ENCODE data around the gene FOXD1. TPM values are rescaled to one million over a fixed set of nuclear protein-coding genes. Genes with fewer than 3 reads are reported as not detected.

FOXD1 gene
- polyA plus RNA-seq, 1 of the 3 experiments (the other 2 are of a cell fraction) = 73.9 TPM

- no peak for TF ChIP-seq RCOR1 (IDR thresholded peaks at IDR 0.05; ENCODE audit: low read length)
- no peak for TF ChIP-seq FOXM1 (IDR thresholded peaks at IDR 0.05; ENCODE audit: low read depth)
- TF ChIP-seq GABPA (IDR thresholded peaks at IDR 0.05; ENCODE audit: low read depth) = no peak
- TF ChIP-seq EP300 (IDR thresholded peaks at IDR 0.05; ENCODE audit: borderline replicate concordance in 1 of 2, low read depth in 1 of 2, low read length in 1 of 2) = no peak
- no peak for TF ChIP-seq SIN3A (IDR thresholded peaks at IDR 0.05; ENCODE audit: borderline replicate concordance, low read depth, low read length)
- TF ChIP-seq NFIC (IDR thresholded peaks at IDR 0.05; ENCODE audit: borderline replicate concordance) = 0 out of 2 replicates have a peak, but pooled peaks have one; percentile 3
- ChIA-PET CTCF (interaction anchor here (1.1 to 4.5 kb wide), 5 partner anchors 13 to 219 kb away, joined by 3 to 22 read pairs (median 6); no protein-coding TSS in a partner anchor), POLR2A (no interaction called here)
- H3K4me3 ChIP-seq (ENCODE audit: low read depth in 2 of 2, low read length in 1 of 2) = no peak overlapping the region
- H2AFZ ChIP-seq (ENCODE audit: low read depth) = no peak overlapping the region
- no peaks in the 10 kb centered on the region for H3K27me3 ChIP-seq (ENCODE audit: insufficient read depth)
- H3K4me1 ChIP-seq (ENCODE audit: control insufficient read depth in 1 of 2, insufficient read depth in 2 of 2, low read depth in 1 of 2, low read length in 1 of 2) = peaks cover 0 to 34% of the 10 kb centered on the region in 2 experiments; a peak in 3 of 4 replicates
- no peak for DNase-seq
- peaks cover 60% of the 10 kb centered on the region for H3K79me2 ChIP-seq (ENCODE audit: insufficient read depth)
- H3K36me3 ChIP-seq (replicated peaks in 1 of 2; ENCODE audit: control insufficient read depth in 1 of 2, insufficient read depth in 2 of 2, low read length in 1 of 2) = no peaks in the 10 kb centered on the region
- 58% methylated on average over 1 of the region's 1 CpG for WGBS (ENCODE audit: low lambda C conversion rate)
- H3K9me2 ChIP-seq = no peaks in the 10 kb centered on the region
- no peak overlapping the region; the same call in 1 of the 2 replicates for H3K9ac ChIP-seq
- no peak overlapping the region for H3K4me2 ChIP-seq
- no peaks in the 10 kb centered on the region for H4K20me1 ChIP-seq (ENCODE audit: insufficient read depth)
- no peaks in the 10 kb centered on the region for H3K9me3 ChIP-seq
- H3F3A ChIP-seq (replicated peaks; ENCODE audit: insufficient read depth) = peaks cover 36% of the 10 kb centered on the region
- H3K27ac ChIP-seq (ENCODE audit: low read depth in 2 of 2, low read length in 1 of 2) = peak overlapping the region; percentile 88 to 89; a peak in 3 of 4 replicates
Measured at GRCh38 chr5:73434907-73435306, 13.7 kb downstream of the FOXD1 start.

GRCh38 chr5:73434461-73434860 lies 14.1 kb downstream of the FOXD1 start:
- WGBS (ENCODE audit: low lambda C conversion rate) = 10% methylated on average over 1 of the region's 1 CpG
- Histone ChIP-seq H3K27me3 (ENCODE audit: insufficient read depth) (no peaks in the 10 kb centered on the region), H3K4me1 (ENCODE audit: control insufficient read depth in 1 of 2, insufficient read depth in 2 of 2, low read depth in 1 of 2, low read length in 1 of 2) (peaks cover 0 to 32% of the 10 kb centered on the region in 2 experiments; a peak in 3 of 4 replicates), H3K9ac (no peak overlapping the region), H3K9me2 (no peaks in the 10 kb centered on the region), H3K27ac (ENCODE audit: low read depth in 2 of 2, low read length in 1 of 2) (peak overlapping the region; percentile 55 to 89; a peak in 3 of 4 replicates), H3K4me3 (ENCODE audit: low read depth in 2 of 2, low read length in 1 of 2) (no peak overlapping the region), H3K9me3 (no peaks in the 10 kb centered on the region), H4K20me1 (ENCODE audit: insufficient read depth) (no peaks in the 10 kb centered on the region), H3F3A (replicated peaks; ENCODE audit: insufficient read depth) (peaks cover 38% of the 10 kb centered on the region), H2AFZ (ENCODE audit: low read depth) (no peak overlapping the region), H3K79me2 (ENCODE audit: insufficient read depth) (peaks cover 55% of the 10 kb centered on the region), H3K36me3 (replicated peaks in 1 of 2; ENCODE audit: control insufficient read depth in 1 of 2, insufficient read depth in 2 of 2, low read length in 1 of 2) (no peaks in the 10 kb centered on the region), H3K4me2 (no peak overlapping the region)
- ChIA-PET POLR2A (no interaction called here), CTCF (interaction anchor here (0.8 to 4.5 kb wide), 5 partner anchors 13 to 218 kb away, joined by 3 to 22 read pairs (median 6); no protein-coding TSS in a partner anchor)
- DNase-seq = no peak
- no peak for TF ChIP-seq EP300 (IDR thresholded peaks at IDR 0.05; ENCODE audit: borderline replicate concordance in 1 of 2, low read depth in 1 of 2, low read length in 1 of 2)
- no peak for TF ChIP-seq SIN3A (IDR thresholded peaks at IDR 0.05; ENCODE audit: borderline replicate concordance, low read depth, low read length)
- peak; percentile 29; the same call in 1 of the 2 replicates for TF ChIP-seq CTCF (IDR thresholded peaks at IDR 0.05)
- no peak for TF ChIP-seq NFIC (IDR thresholded peaks at IDR 0.05; ENCODE audit: borderline replicate concordance)
- TF ChIP-seq CHD2 (IDR thresholded peaks at IDR 0.05; ENCODE audit: low read length, partially characterized antibody) = no peak
- no peak for TF ChIP-seq POLR2AphosphoS5 (IDR thresholded peaks at IDR 0.05; ENCODE audit: low read depth, low read length)

Measured in SK-N-SH (cell line).